Transverse colon (tissue), 4 donors: ENCODE data around the gene ZNF862. TPM values are rescaled to one million over a fixed set of nuclear protein-coding genes. Genes with fewer than 3 reads are reported as not detected.

Experiments
- DNase-seq: peaks from one replicate; pipeline ENCODE4 v3.0.0-alpha.2; 2019
- H3K27ac ChIP-seq, 4 donors: fragments of 200-600 bp; sonication (generic); 2 replicates each; pipeline ENCODE4 v1.5.1; 2016 to 2018; ENCODE audit warnings: inconsistent platforms in 4 of 4
- H3K27me3 ChIP-seq: fragments of 200-600 bp; sonication (generic); 2 replicates; pipeline ENCODE4 v1.5.1; 2017; ENCODE audit warnings: inconsistent platforms
- H3K36me3 ChIP-seq, 4 donors: fragments of 200-600 bp; sonication (generic); 2 replicates each; pipeline ENCODE4 v1.5.1; 2017 to 2019; ENCODE audit warnings: inconsistent platforms in 4 of 4
- H3K4me1 ChIP-seq, 4 donors: fragments of 200-600 bp; sonication (generic); 2 replicates each; pipeline ENCODE4 v1.5.1; 2017 to 2020; ENCODE audit warnings: inconsistent platforms in 4 of 4
- H3K4me3 ChIP-seq, 4 donors: fragments of 200-600 bp; sonication (generic); 1 replicate in 1 of 4; 2 replicates in 3 of 4; pipeline versions ENCODE4 v1.5.1 to v1.6.1; 2017 to 2019; ENCODE audit warnings: inconsistent platforms in 4 of 4
- H3K9me3 ChIP-seq, 2 donors: fragments of 200-600 bp; sonication (generic); 2 replicates each; pipeline ENCODE4 v1.5.1; 2017 to 2019; ENCODE audit warnings: inconsistent platforms in 2 of 2
- CTCF ChIP-seq, 5 experiments: fragments of 200-600 bp in 3 of 5; fragments of 450-650 bp in 2 of 5; sonication (generic) in 3 of 5; IDR thresholded peaks; 1 replicate in 2 of 5; 2 replicates in 3 of 5; pipeline ENCODE4 v1.5.1; 2016 to 2017; ENCODE audit warnings: antibody characterized with exemption in 5 of 5, inconsistent platforms in 3 of 5, mild to moderate bottlenecking in 2 of 5, moderate library complexity in 1 of 5
- EP300 ChIP-seq: sonication (generic); formaldehyde crosslinking; IDR thresholded peaks from one replicate; pipeline ENCODE4 v1.6.1; 2017; ENCODE audit warnings: antibody characterized with exemption, low read depth
- POLR2A ChIP-seq: fragments of 450-650 bp; IDR thresholded peaks from one replicate; pipeline ENCODE4 v1.6.1; 2016; ENCODE audit warnings: antibody characterized with exemption, mild to moderate bottlenecking, moderate library complexity
- POLR2AphosphoS5 ChIP-seq, 3 donors: sonication (generic); formaldehyde crosslinking; IDR thresholded peaks; one replicate each; pipeline ENCODE4 v1.6.1; 2016; ENCODE audit warnings: antibody characterized with exemption in 3 of 3
- WGBS, 2 donors: methylation state at CpG; one replicate each; pipeline ENCODE4 v1.1.5; 2018; ENCODE audit warnings: low coverage in 1 of 2; 5-methylcytosine and 5-hydroxymethylcytosine counted together
- in situ Hi-C, 4 donors: fragments of 200-750 bp; cut with MboI; loops; one replicate each; pipeline versions ENCODE4 v1.15.0 to v1.15.1; 2017; ENCODE audit warnings: low sequenced_read_pairs in 3 of 4, low pct_ligation_motif_present in 1 of 4, low pct_unique_long_range_greater_than_20kb in 1 of 4
- intact Hi-C: fragments of 100-400 bp; cut with DNase I; formaldehyde crosslinking; loops from one replicate; pipeline ENCODE4 v1.15.1; 2023; ENCODE audit warnings: low total_unique reads
- total RNA-seq, 4 donors: library from RNA; depleted of rRNA; stranded (reverse); fragments of >200 nt; gene quantifications; one replicate each; pipeline ENCODE4 v1.1.0, GENCODE V29; 2016

The ZNF862 gene
- total RNA-seq, 4 donors from 2014 or later = 12.7 to 23.5 (median 17.6) TPM

- 40 to 62% methylated on average over 1 to 4 of the region's 4 CpGs for WGBS, 2 donors
Observed at GRCh38 chr7:149859876-149860275, 21.7 kb downstream of the ZNF862 start.

GRCh38 chr7:149860821-149861727 lies 22.9 kb downstream of the ZNF862 start:
- H3K9me3 ChIP-seq = no peaks in the 10 kb centered on the region
- TF ChIP-seq CTCF (IDR thresholded peaks at IDR 0.05) (peak in 4 of 5 experiments; percentile 10 to 23 (median 20)), EP300 (no peak)
- H3K4me3 ChIP-seq = no peak overlapping the region
- no peaks in the 10 kb centered on the region for H3K4me1 ChIP-seq
- peaks cover 0 to 6% (median 0%) of the 10 kb centered on the region in 4 donors for H3K36me3 ChIP-seq
- no peak overlapping the region for H3K27ac ChIP-seq
- intact Hi-C loops (no loop called here), in situ Hi-C loops (no loop called here)
- no peaks in the 10 kb centered on the region for H3K27me3 ChIP-seq
- DNase-seq = no peak
- 92% methylated on average over 39 of the region's 45 CpGs; no CpG with 5 or more reads in 1 of the 2 donors for WGBS, 2 donors

More at GRCh38 chr7:149859876-149860275, 21.7 kb downstream of the ZNF862 start:
- Histone ChIP-seq H3K36me3 (peaks cover 0 to 6% (median 0%) of the 10 kb centered on the region in 4 donors), H3K4me1 (peaks cover 0 to 12% (median 0%) of the 10 kb centered on the region in 4 donors), H3K27me3 (no peaks in the 10 kb centered on the region), H3K9me3 (no peaks in the 10 kb centered on the region), H3K27ac (no peak overlapping the region), H3K4me3 (no peak overlapping the region)
- no peak for DNase-seq
- TF ChIP-seq POLR2AphosphoS5 (IDR thresholded peaks at IDR 0.05) (no peak), EP300 (no peak), CTCF (IDR thresholded peaks at IDR 0.05) (no peak), POLR2A (no peak)
- intact Hi-C loops = no loop called here
- in situ Hi-C loops = no loop called here

- WGBS, 2 donors = 98 to 100% methylated on average over 6 to 16 of the region's 16 CpGs
- H3K9me3 ChIP-seq = no peaks in the 10 kb centered on the region
- H3K4me3 ChIP-seq = no peak overlapping the region
- peaks cover 0 to 6% (median 0%) of the 10 kb centered on the region in 4 donors for H3K36me3 ChIP-seq
- H3K4me1 ChIP-seq = no peaks in the 10 kb centered on the region
- intact Hi-C loops = no loop called here
- no peak for DNase-seq
- no peak overlapping the region for H3K27ac ChIP-seq
- H3K27me3 ChIP-seq = no peaks in the 10 kb centered on the region
- in situ Hi-C loops = no loop called here
- TF ChIP-seq EP300 (no peak), POLR2AphosphoS5 (IDR thresholded peaks at IDR 0.05) (no peak), CTCF (IDR thresholded peaks at IDR 0.05) (no peak), POLR2A (no peak)
Observed at GRCh38 chr7:149861728-149862045, 23.5 kb downstream of the ZNF862 start.

GRCh38 chr7:149862156-149862555 lies 24.0 kb downstream of the ZNF862 start:
- no peak for TF ChIP-seq CTCF (IDR thresholded peaks at IDR 0.05)
- TF ChIP-seq POLR2AphosphoS5 (IDR thresholded peaks at IDR 0.05) = no peak
- no peak for TF ChIP-seq POLR2A
- TF ChIP-seq EP300 = no peak
- WGBS, 2 donors = 95% methylated on average over 18 of the region's 18 CpGs; no CpG with 5 or more reads in 1 of the 2 donors
- H3K4me1 ChIP-seq = no peaks in the 10 kb centered on the region
- no peak for DNase-seq
- H3K27me3 ChIP-seq = no peaks in the 10 kb centered on the region
- intact Hi-C loops = no loop called here
- in situ Hi-C loops = no loop called here
- no peak overlapping the region for H3K4me3 ChIP-seq
- no peak overlapping the region for H3K27ac ChIP-seq
- H3K9me3 ChIP-seq = no peaks in the 10 kb centered on the region
- peaks cover 0 to 6% (median 0%) of the 10 kb centered on the region in 4 donors for H3K36me3 ChIP-seq
